ENCODE data around the gene CCDC50.

GRCh38 chr3:191372122-191372521, 42.9 kb downstream of the CCDC50 start:
- TF ChIP-seq POLR2A (IDR thresholded peaks at IDR 0.05), result no peak
- no peak for TF ChIP-seq POLR2AphosphoS5 (IDR thresholded peaks at IDR 0.05)
- TF ChIP-seq, protein P1, sequence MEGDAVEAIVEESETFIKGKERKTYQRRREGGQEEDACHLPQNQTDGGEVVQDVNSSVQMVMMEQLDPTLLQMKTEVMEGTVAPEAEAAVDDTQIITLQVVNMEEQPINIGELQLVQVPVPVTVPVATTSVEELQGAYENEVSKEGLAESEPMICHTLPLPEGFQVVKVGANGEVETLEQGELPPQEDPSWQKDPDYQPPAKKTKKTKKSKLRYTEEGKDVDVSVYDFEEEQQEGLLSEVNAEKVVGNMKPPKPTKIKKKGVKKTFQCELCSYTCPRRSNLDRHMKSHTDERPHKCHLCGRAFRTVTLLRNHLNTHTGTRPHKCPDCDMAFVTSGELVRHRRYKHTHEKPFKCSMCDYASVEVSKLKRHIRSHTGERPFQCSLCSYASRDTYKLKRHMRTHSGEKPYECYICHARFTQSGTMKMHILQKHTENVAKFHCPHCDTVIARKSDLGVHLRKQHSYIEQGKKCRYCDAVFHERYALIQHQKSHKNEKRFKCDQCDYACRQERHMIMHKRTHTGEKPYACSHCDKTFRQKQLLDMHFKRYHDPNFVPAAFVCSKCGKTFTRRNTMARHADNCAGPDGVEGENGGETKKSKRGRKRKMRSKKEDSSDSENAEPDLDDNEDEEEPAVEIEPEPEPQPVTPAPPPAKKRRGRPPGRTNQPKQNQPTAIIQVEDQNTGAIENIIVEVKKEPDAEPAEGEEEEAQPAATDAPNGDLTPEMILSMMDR (IDR thresholded peaks at IDR 0.05), result no peak
- no peak for TF ChIP-seq EP300 (IDR thresholded peaks at IDR 0.05)

Data from upper lobe of left lung (tissue), 4 donors.